ENCODE measurements around the gene PIK3C2B. TPM values are rescaled to one million over a fixed set of nuclear protein-coding genes. Genes with fewer than 3 reads are reported as not detected.

The PIK3C2B gene
- total RNA-seq, 1 donor from 2014 or later: 29.3 TPM

DNA sequence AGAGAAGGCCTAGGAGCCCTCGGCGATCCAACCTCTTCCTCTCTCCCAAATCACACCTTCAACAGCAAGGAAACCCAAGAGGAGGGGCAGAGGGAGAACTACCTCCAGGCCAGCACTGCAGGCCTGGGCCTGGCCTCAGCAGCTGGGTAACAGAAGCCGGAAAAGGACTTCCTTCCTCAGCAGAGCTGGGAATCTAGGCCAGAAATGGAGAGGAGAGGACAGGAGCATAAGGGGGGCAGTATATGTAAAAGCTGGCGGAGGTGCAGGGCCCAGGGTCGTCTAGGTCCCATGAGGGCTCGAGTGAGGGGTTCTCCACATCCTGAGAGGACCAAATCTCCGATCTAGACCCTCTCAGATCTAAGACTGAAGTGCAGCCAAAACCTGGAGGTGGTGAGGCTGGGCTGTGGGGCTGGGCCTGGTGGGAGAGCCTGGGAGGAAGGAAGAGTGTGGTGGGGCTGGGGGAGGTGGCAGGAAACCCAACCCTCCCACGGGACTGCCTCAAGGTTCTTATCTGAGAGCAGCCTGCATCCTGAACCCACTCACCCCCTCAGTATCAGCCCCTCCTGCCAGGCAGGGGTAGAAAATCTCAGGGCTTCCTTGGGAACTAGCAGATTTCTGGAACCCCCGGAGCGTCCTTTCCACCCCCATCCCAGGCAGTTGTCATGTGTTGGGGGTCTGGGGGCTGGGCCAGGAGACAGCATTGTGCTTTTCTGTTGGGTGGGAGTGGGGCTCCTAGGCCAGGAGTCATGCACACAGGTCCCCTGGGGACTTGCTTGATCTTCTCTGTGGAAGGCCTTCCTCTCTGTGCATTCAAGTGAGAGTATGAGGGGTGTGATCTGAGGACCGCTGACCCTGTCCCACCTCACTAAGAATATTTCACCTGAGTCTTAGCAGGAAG, 33.0 kb downstream of the PIK3C2B start:
- peak; percentile 97 for DNase-seq

DNA sequence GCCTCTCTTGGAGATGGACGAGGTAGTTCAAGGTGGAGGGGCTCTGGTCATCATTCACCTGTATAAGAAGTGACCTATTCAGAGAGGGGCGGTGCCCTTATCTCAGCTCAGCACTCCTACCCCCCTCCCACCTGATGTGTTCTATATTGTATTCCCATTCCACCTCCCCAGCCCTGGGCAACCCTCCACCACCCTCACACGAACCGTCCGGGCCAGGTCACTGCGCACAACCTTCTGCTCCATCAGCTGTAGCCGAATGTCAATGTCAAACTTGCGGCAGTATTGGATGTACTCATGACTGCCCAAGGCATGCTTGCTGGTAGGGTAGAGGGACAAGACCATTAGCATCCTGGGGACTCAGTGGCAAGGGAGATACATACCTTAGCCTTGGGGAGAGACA, 34.3 kb downstream of the PIK3C2B start:
- DNase-seq: no peak

DNA sequence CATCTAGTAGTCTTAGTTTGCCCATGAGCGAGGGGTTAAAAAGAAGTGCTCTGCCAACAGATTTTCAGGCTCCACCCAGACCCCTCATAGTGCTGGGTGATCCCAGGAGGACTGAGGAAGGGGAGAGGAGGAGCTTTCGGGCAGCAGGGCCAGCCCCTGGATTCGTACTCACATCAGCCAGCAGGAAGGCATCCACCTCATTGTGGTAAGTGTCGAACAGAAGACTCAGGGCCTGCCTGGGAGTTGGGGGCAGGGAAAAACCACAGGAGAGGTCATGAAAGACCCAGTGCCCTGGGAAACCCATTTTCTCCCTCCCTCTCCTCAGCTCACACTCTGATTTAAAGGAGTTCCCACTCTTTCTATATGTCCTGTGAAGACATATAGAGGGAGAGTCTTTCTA, 34.9 kb downstream of the PIK3C2B start:
- DNase-seq: no peak

DNA sequence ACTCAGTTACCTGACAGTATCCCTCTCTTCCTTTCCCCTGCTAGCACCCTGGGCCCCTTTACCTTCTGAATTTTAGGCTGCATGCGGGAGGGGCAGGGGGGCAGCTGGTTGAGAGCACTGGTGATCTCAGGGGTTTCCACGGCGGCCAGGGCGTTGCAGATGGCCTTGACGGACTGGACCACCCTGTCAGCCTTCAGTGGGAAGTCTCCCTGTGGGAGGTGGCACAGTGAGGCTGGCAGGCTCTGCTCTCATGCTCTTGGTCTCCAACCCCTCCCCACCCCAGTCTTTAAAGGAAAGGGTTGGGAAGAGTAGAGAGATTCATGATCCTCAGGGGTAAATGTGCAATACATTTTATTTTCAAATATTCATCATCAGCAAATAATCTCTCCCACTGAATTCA, 36.9 kb downstream of the PIK3C2B start:
- no peak for DNase-seq

DNA sequence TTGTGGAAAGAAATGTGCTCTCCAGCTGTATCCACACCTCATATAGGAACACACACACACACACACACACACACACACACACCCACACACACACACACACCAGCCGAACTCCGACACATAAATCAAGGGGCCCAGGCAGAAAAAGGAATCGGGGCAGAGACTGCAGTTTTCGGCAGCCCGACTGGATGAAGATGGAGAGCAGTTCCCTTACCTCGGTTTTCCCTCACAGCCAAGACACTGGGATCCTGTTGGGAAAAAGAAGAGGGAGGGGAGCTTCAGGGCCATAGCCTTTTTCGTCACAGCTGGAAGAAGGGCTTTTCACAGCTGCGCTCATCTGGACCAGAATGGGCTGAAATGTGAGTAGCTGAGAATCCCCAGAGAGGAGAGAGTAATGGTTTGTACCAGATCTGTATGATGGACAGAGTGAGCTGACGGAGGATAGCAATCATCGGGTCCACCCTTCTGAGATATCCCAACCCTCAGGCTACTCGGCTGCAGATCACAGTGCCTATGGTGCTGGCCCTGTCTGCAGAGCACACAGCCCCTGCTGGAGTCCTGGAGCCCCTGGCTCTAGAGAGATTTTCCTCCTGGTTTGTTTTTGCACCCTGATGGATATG, 37.7 kb downstream of the PIK3C2B start:
- DNase-seq: no peak

DNA sequence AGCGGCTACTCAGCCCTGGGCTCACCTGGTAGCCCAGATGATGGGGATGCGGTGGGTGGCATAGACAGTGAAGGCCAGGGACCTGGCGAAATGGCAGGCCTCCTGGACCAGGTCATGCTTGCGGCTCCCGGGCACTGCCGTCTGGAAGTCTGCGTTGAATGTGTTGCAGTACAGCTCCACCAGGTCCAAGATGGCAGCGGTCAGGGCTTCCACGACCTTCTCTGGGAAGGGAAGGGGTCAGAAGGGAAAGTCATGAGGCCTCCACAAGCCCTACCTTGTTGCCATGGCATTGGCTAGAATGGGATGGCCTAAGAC, 38.8 kb downstream of the PIK3C2B start:
- DNase-seq: no peak

DNA sequence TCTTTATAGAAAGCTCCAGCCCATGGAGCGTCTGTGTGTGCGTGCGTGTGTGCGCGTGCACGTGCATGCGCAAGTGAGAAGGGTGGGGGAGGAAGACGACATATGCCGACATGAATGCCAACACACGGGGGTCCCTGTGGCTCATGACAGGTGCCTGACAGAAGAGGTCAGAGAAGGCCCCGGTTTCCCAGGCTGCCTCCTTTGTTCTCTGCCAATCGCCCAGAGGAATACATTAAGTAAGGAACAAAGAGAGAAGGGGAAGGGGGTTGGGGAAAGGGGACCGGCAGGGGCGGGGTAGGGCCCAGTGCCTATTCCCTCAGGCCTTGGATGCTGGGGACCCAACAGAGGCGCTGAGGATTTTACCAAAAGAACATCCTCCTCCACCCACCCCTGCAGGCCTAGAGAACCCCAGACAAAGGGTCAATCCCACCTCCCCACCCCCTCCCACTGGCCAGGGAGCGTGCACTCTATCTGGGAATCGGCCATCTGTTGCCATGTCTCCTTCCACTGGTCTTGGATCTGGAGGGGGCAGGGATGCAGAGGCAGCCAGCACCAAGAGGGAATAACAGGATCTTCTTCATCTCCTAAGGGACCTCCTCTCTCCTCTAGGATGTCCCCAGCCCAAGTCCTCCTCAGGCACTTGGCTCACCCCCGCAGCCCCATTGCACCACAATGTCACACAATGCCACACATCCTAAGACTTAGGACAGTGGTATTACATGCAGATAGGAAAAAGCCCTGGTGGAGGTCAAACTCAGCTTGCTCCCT, 39.4 kb downstream of the PIK3C2B start:
- no peak for DNase-seq

DNA sequence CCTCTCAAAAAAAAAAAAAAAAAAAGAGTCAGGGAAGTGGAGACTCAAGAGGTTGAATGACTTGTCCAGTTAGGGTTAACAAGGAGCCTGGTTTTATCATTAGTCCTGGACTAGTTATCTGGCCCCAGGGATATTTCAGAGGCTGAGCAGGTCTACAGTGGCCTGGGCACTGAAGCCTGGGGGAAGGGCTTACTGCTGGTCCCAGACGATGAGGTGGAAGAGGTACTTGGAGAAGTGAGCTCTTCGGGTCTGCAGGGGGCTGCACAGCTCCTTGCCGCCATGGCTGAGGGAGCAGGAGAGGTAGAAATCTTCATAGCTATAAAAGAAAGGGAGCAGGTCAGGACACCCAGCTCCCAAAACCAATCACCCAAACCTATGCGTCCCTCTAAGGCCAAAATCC, 40.1 kb downstream of the PIK3C2B start:
- no peak for DNase-seq

DNA sequence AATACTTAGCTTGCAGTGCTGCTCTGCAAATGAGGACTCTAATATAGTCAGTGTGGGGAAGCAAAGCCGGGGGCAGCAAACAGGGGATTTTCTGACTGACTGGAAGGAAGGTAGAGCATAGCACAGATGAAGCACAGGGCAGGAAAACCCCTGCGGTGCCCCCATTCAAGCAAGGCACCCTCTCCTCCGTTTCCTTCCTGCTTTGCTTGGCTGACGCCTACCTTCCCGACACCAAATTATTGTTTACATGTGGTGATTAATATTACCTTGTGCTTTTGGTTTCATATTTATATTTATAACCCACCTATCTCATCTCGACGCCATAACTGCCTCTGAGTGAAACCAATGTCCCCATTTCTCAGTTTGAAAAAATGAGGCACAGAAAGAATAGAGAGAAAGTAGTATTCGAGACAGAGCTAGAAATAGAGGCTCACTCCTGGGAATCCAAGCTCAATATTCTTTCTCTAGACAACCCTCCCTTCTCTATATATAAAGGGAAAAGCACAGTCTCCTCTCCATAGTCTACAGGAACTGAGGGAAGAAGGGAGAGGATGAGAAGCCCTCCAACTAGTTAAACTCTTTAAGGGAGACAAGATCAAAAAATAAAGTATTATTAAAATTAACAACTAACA, 41.3 kb downstream of the PIK3C2B start:
- DNase-seq: peak; percentile 65

DNA sequence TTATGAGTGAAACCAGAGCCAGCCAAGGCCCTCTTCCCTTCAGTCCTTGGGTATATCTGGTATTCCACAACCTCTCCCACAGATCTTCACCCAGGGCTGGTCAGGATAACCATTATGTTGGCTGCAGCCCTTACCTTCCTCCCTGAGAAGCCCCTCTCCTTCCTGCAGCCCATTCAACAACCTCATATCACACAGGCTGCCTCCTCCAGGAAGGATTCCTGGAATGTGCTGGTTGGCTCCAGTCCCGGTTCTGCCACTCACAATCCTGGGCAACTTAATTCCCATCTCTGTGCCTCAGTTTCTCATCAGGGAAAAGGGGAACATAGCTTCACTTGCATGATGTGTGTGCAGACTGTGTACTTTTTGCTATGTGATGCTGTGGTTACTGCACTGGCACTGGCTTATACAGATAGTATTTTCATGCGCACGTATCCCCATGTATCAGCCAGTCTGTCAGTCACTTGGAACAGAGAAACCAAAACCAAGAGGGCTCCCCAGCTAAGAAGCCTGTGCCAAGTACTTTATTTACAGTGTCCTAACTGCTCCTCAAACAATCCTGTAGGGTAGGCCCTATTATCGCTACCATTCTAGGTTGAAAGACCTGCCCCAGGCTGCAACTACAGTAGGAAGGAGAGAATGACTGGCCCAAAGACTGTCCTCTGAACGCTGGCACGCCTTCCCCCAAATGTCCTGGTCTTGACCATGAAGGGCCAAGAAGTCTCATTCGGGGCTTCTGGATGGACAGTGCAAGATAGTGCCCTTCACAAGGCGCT, 43.1 kb downstream of the PIK3C2B start:
- DNase-seq: no peak

DNA sequence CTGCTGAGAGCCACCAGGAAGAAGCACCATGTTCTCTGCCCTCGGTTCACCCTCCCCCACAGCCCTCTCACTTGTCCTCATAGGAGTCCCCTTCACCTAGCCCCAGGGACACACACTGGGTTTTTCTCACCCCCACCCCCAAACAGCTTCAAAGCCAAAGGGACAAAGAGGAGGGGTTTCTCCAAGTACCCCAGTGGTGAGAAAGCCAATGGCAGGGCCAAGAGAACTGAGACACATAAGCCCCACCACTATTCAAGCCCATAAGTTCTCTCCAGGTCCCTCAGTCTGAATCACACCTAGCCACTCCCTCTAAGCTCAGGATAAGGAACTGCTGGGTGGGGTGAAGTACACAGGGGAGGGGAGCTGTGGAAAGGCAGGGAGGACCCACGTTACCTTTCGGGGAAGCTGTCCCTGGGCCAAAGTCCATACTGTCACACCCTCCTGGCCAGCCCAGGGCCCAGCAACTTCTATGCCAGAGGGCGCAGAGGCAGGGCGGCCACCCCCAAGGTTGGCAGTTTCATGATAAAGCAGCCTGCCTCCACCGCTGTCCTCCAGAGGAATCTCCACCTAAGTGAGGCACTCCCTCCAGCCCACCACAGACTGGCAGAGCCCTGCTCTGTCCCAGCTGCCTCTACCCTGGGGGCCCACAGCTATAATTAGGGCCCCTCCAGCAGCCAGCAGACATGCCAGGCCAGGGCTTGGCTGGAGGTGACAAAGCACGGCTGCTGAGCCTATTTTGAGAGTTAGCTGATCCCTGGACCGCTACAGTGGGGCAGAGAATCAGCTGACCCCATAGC, 43.9 kb downstream of the PIK3C2B start:
- no peak for DNase-seq

DNA sequence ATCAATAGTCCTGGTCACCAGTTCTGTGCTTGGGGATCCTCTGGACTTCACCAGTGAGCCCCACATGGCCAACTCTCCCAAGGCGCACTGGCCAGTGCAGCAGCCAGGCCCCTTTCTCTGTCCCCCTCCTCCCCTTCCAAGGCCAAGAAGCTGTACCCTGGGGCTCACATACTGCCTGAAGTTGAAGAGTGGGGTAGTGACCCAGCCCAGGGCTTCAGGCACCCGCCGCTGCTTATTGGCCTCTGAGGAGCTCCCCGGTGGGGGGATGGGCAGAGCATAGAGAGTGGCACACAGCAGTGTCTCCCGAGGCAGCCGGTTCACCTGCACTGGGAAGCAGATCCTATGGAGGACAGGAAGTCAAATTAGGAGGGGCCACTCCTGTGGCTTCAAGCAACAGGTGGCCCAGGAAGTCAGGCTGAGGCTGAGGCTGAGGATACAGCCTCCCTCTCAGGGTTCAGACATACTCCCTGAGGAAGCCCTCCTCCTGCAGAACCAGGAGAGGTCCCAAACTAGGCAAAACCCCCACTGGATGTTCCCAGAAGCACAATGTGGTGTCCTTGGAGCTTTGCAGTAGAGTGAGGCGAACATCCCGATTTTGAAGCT, 44.8 kb downstream of the PIK3C2B start:
- no peak for DNase-seq

DNA sequence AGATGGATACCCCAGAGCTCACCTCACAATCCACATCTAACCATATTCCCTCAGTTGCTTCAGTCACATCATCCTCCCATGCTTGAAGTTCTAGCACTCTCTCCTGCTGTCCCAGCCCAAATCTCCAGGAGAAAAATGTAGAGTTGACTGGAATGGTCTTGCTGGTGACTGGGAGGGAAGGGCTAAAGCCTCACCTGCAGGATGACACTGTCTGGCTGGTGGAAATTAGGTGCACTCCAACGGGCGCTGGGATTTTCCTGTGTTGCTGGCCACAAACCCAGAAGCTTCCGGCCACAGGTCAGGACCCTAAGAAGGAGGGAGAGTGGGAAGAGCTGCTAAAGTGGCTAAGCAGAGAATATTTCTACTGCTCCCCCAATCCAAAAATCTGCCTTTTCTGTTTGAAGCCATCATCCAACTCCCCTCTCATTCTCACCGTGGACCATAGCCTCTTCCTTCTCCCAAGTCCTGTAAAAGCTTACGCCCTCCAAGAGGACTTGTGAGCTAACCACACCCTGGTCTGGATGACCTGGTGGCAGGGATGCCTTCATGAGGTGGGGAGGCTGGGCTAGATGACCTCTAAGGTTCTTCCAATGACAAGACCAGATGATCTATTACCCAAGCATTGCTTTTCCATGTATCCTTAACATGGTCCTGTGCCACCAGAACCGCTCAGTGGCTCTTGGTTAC, 45.5 kb downstream of the PIK3C2B start:
- no peak for DNase-seq

DNA sequence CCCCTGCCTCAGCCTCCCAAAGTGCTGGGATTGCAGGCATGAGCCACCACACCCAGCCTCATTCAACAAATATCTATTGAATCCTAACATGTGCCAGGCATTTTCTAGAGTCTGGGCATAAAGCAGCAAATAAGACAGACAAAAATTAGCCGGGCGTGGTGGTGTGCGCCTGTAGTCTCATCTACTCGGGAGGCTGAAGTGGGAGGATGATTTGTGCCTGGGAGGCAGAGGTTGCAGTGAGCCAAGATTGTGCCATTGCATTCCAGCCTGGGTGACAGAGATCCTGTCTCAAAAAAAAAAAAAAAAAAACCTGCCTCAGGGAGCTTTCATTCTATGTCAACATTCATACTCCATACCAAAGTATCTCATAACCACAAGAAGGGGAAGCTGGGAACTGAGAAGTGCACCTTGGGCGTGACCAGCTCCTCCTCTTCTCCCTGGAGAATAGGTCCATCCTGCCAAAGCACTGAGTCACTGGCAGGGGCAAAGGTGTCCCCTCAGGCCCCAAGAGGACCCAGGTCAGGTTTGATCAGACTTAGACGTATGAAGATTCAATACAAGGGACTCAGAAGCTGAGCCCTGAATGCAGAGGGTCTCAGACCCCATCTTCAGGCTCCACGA, 46.2 kb downstream of the PIK3C2B start:
- no peak for DNase-seq

DNA sequence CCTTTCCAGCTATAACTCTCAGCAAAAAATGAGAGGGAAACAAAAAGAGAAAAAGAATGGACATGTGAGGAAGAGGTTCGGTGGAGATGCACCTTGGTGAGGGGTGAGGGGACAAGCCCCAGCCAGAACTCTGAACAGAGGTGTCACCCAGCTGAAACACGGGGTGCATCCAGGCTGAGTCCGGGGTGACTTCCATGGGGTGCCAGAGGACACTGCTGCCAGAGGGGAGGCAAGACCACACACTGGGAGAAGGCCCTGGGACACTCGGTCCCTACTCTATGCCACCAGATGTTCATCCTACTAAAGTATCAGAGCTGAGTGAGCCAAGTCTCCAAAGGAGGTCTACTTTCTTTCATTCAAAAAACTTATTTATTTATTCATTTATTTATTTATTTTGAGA, 46.9 kb downstream of the PIK3C2B start:
- DNase-seq: no peak

DNA sequence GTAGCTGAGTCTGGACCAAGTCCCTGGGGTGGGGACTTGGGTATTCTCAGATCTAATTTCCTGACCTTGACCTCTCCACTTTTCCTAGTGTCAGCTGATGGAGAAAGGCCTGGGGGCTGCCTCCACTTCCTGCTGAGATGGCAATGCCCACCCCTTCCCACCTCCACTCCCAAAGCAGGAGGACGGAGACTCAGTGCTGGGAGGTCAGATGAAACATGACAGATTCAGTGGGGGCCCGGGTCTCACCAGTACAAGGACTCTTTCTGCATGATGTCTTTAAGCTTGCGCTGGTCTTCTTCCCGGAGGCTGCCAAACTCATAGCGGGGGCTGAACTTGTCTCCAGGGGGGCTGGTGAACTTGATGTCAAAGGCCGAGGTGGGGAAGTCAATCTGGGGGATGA, 47.4 kb downstream of the PIK3C2B start:
- DNase-seq: no peak

DNA sequence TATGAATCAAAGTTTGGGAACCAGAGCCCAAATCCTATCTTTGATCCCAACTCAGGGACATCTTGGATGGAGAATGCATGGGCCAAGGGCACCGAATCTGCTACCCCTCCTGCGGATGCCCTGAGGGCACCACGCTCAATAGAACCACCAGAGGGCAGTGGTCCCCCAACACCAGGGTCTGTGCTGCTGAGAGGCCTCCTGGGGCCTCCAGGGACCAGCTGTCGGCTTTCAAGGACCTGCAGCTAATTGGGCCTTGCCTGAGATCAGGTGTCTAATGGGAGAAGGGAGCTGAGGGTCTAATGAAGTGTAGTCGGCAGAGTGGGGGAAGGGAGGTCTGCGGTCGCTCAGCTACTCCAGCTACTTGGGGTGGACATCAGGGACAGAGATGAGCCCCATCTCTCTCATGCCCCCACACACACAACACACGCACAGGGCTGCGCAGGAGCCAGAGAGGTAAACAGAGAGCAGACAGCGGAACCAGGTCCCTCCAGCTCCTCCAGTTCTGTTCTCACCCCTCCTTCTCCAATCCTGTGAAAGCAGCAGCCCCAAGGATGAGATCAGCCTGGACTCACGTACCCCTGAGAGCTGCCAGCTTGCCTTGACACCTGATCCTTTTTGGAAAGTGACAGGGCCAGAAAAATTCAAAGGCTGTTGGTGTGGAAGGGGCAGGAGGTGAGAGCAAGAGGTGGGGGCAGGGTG, 48.0 kb downstream of the PIK3C2B start:
- DNase-seq: peak; percentile 84

DNA sequence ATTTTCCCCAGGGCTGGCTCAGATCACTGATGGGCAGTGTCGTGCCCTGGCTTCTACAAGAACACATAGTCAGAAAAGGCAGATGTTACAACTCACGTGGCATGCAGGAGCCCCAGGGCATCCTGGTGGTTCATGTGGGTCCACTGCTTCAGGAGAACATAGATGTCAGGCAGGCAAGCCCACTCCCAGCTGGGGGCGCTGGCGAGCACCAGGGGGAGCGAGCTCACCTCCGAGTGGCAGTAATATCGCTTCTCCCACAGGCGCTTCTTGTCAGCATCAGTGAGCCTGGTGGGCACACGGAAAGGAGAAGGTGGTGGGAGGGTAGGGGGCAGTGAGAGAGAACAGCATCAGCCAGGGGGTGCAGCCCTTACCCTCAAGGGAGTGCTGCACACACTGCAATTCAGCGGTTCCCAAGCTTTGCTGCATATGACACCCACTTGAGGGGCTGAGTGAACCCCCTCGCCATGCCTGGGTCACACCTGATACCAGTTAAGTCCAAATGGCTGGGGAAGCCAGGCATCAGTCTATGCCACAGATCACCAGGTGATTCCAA, 48.7 kb downstream of the PIK3C2B start:
- DNase-seq: peak; percentile 73
